ENCODE results near the gene GRHPR. TPM values are rescaled to one million over a fixed set of nuclear protein-coding genes. Genes with fewer than 3 reads are reported as not detected.
"Not testable (repeated sequence)": the region's sequence is repeated elsewhere in the genome, so short reads cannot be mapped to it uniquely, and the experiment has no call there.

Gene GRHPR
- total RNA-seq, 4 donors from 2014 or later: 132 to 156 (median 141) TPM

- no peaks in the 10 kb centered on the region for H3K27me3 ChIP-seq
- TF ChIP-seq CTCF (IDR thresholded peaks at IDR 0.05): no peak
- no peak for TF ChIP-seq EP300 (IDR thresholded peaks at IDR 0.05)
- TF ChIP-seq POLR2A (IDR thresholded peaks at IDR 0.05): no peak
- no peak for TF ChIP-seq POLR2AphosphoS5 (IDR thresholded peaks at IDR 0.05)
- H3K27ac ChIP-seq: no peak overlapping the region
- H3K4me3 ChIP-seq: no peak overlapping the region
- WGBS: 72% methylated on average over 10 of the region's 10 CpGs
- H3K4me1 ChIP-seq: no peaks in the 10 kb centered on the region
- no peaks in the 10 kb centered on the region for H3K36me3 ChIP-seq
- no peaks in the 10 kb centered on the region for H3K9me3 ChIP-seq
- no peak for DNase-seq (ENCODE audit: low spot score in 2 of 2)
Measured at GRCh38 chr9:37386988-37387387, 35.5 kb upstream of the GRHPR start.

- DNase-seq (ENCODE audit: low spot score in 2 of 2): no peak
- 51% methylated on average over 7 of the region's 7 CpGs for WGBS
- H3K9me3 ChIP-seq: no peaks in the 10 kb centered on the region
- H3K4me3 ChIP-seq: no peak overlapping the region
- H3K4me1 ChIP-seq: no peaks in the 10 kb centered on the region
- H3K27me3 ChIP-seq: no peaks in the 10 kb centered on the region
- TF ChIP-seq POLR2A (IDR thresholded peaks at IDR 0.05): no peak
- H3K36me3 ChIP-seq: no peaks in the 10 kb centered on the region
- no peak overlapping the region for H3K27ac ChIP-seq
Measured at GRCh38 chr9:37390759-37391158, 31.7 kb upstream of the GRHPR start.

DNA sequence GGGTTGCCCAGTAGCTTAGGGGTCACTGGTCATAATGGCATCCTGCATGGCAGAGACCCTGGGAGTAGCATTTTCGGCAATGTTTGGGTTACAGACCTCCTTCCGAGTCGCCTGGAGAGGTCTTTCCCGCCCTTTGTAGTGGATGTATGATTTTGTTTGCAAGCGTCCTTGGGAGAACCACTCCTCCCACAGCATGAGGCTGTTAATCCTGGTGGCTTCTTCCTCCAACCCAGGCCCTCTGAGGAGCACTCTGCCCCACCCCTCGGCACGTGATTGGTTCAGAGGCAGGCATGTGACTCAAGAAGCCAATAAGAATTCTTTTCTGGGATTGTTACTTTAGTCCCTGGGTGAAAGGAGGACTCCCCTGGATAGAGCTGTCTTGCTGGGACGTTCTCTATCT is 30.2 kb upstream of the GRHPR start:
- Histone ChIP-seq H3K4me3 (no peak overlapping the region), H3K4me1 (no peaks in the 10 kb centered on the region), H3K9me3 (no peaks in the 10 kb centered on the region), H3K27me3 (no peaks in the 10 kb centered on the region), H3K36me3 (no peaks in the 10 kb centered on the region), H3K27ac (no peak overlapping the region)
- WGBS: 84% methylated on average over 8 of the region's 8 CpGs
- TF ChIP-seq EP300 (IDR thresholded peaks at IDR 0.05): no peak
- no peak for TF ChIP-seq POLR2AphosphoS5 (IDR thresholded peaks at IDR 0.05)
- no peak for TF ChIP-seq POLR2A (IDR thresholded peaks at IDR 0.05)
- TF ChIP-seq CTCF (IDR thresholded peaks at IDR 0.05): no peak
- DNase-seq (ENCODE audit: low spot score in 2 of 2): no peak

DNA sequence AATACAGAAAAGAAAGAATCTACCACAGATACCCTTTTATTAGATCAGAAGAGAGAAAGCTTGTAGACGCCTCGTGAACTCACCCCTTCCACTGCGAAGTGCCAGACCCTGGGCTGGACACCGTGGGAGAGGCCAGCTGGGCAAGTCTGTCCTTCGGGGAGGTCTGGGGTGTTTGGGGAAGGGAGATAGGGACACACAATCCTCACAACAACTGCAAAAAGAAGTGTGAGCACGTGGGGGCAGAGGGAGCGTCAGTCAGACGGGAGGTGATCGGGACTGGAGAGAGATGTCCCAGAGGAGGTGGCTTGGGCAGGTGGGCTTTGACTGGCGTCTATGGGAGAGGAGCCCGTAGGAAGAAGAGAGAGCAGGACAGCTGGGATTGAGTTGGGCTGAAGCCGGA is 27.3 kb upstream of the GRHPR start:
- no peak for TF ChIP-seq POLR2A (IDR thresholded peaks at IDR 0.05)
- TF ChIP-seq CTCF (IDR thresholded peaks at IDR 0.05): no peak
- Histone ChIP-seq H3K27ac (no peak overlapping the region), H3K9me3 (no peaks in the 10 kb centered on the region), H3K36me3 (no peaks in the 10 kb centered on the region), H3K4me1 (no peaks in the 10 kb centered on the region), H3K4me3 (no peak overlapping the region), H3K27me3 (no peaks in the 10 kb centered on the region)
- WGBS: 64% methylated on average over 12 of the region's 12 CpGs
- DNase-seq (ENCODE audit: low spot score in 2 of 2): no peak

- TF ChIP-seq POLR2A (IDR thresholded peaks at IDR 0.05) (no peak), CTCF (IDR thresholded peaks at IDR 0.05) (no peak), EP300 (IDR thresholded peaks at IDR 0.05) (no peak), POLR2AphosphoS5 (IDR thresholded peaks at IDR 0.05) (no peak)
- H3K36me3 ChIP-seq: no peaks in the 10 kb centered on the region
- H3K27ac ChIP-seq: no peak overlapping the region
- H3K4me3 ChIP-seq: no peak overlapping the region
- no peaks in the 10 kb centered on the region for H3K27me3 ChIP-seq
- H3K9me3 ChIP-seq: no peaks in the 10 kb centered on the region
- H3K4me1 ChIP-seq: no peaks in the 10 kb centered on the region
- WGBS: 85% methylated on average over 8 of the region's 8 CpGs
- no peak for DNase-seq (ENCODE audit: low spot score in 2 of 2)
Measured at GRCh38 chr9:37395663-37396062, 26.8 kb upstream of the GRHPR start.

- not testable (repeated sequence) for H3K4me1 ChIP-seq; H3K36me3 ChIP-seq; DNase-seq (ENCODE audit: low spot score in 2 of 2); H3K4me3 ChIP-seq; H3K27ac ChIP-seq; H3K27me3 ChIP-seq; H3K9me3 ChIP-seq
- 91% methylated on average over 3 of the region's 3 CpGs for WGBS
Measured at GRCh38 chr9:37397948-37398347, 24.5 kb upstream of the GRHPR start.

Measured in suprapubic skin (tissue), 4 donors.